HG02623 (cell line): ENCODE measurements around the gene PLEKHG4.

Experiments
- ATAC-seq: cut with Tn5 transposase; IDR thresholded peaks from one replicate; pipeline ENCODE4 v1.9.1; 2021; ENCODE audit warnings: moderate library complexity; ENCODE audit not compliant: unreplicated experiment

Gene PLEKHG4

DNA sequence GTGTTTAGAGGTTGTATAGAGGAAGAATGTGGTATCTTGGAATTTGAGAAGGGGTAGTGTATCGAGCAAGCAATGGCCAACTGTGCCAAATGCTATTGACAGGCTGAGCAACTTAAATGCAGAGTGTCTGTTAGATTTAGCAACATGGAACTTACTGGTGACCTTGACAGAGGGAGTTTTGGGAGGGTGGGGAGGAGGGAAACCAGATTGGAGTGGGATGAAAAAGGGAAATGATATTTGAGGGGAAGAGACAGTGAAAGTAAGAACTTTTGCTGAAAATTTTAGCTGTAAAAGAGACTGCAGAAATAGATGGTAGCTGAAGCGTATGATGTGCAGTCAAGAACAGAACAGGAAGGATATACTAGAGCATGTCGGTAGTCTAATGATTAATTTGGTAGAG, 48.4 kb downstream of the PLEKHG4 start:
- no peak for ATAC-seq

DNA sequence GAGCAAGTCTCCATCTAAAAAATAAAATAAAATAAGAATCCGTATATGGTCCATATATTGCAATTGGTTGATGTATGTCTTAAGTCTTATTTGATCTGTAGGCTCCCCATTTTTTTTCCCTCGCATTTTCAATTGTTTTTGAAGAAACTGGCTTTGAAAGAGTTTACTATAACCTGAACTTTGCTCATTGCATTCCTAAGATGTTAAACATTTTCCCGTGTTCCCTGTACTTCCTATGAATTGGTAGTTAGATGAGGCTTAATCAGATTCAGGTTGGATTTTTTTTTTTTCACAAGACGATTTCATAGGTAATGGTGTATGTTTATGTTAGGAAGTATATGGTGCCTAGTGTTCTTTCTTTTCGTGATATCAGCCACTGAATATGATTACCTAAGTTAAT, 50.6 kb downstream of the PLEKHG4 start:
- ATAC-seq, result no peak

DNA sequence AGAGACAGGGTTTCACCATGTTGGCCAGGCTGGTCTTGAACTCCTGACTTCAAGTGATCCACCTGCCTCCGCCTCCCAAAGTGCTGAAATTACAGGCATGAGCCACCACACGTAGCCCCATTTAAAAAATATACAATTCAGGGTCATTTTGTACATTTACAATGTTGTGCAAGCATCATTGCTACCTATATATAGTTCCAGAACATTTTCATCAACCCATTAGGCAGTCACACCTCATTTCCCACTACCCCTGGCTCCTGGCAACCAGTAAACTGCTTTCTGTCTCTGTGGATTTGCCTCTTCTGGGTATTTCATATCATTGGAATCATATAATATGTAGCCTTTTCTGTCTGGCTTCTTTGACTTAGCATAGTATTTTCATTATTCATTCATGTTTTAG, 54.0 kb downstream of the PLEKHG4 start:
- ATAC-seq, result no peak

DNA sequence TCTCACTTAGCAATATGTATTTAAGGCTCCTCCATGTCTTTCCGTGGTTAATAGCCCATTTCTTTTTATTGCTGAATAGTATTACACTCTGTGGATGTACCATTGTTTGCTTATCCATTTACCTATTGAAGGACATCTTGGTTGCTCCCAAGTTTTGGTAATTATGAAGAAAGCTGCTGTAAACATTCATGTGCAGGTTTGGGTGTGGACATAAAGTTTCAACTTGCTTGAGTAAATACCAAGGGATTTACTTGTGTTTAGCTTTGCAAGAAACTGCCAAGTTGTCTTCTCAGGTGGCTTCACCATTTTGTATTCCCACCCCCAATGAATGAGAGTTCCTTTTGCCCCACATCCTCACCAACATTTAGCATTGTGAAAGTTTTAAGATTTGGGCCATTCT, 56.8 kb downstream of the PLEKHG4 start:
- no peak for ATAC-seq

DNA sequence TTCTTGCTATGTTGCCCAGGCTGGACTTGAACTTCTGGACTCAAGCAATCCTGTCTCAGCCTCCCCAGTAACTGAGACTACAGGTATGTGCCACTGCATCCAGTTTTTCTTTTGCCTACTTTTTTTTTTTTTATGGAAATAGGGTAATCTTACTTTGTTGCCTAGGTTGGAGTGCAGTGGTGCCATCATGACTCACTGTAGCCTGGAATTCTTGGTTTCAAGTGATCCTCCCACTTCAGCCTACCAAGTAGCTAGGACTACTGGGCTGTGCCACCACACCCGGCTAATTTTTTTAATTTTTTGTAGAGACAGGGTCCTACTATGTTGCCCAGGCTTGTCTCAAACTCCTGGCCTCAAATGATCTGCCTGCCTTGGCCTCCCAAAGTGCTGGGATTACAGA, 57.3 kb downstream of the PLEKHG4 start:
- no peak for ATAC-seq
